ENCODE data around the gene GFI1.
"Not testable (repeated sequence)": the region's sequence is repeated elsewhere in the genome, so short reads cannot be mapped to it uniquely, and the experiment has no call there.

Gene GFI1

DNA sequence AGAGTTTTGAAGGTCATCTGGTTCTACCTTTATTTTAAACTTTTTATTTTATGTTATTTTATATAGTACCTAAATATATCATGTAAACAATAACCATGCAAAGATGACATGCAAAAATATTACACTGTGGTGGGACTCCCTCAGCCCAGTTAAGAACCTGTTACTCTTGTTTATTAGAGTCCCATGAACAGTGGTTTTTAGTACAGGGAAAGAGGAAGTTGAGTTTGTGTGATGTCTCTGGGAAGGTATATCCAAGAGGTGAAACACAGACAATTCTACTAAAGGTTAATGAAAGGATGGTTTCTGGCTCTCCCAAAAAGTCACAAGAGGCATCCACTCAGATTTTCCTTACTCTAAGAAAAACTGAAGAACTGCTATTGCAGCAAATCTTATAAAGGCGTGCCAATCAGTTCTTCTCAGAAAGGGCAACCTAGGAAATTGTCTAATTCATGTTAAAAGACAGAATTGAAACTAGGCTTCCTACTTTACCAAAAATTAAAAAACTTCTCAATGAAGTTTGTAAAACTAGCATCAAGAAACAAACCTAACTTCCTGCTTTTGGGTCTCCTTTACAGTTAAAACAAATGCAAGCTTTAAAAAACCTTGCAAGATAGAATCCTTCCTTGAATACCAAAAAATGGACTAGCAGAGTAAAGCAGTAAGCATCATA, 19.9 kb downstream of the GFI1 start:
- no peak overlapping the region for H3K4me3 ChIP-seq (ENCODE audit: low read depth, low read length)

DNA sequence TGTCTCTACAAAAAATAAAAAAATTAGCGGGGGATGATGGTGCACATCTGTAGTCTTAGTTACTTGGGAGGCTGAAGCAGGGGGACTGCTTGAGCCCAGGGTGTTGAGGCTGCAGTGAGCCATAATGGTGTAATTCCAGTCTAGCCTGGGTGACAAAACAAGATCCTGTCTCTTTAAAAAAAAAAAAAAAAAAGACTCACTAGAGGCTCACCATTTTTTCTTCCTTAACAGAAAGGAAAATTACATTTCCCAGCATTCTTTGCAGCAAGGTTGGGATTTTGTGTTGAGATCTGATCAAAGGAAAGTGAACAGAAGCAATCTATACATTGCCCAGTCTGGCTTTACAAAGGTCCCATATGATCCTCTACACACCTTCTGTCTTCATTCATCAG, 21.5 kb downstream of the GFI1 start:
- H3K4me3 ChIP-seq (ENCODE audit: low read depth, low read length), result no peak overlapping the region

DNA sequence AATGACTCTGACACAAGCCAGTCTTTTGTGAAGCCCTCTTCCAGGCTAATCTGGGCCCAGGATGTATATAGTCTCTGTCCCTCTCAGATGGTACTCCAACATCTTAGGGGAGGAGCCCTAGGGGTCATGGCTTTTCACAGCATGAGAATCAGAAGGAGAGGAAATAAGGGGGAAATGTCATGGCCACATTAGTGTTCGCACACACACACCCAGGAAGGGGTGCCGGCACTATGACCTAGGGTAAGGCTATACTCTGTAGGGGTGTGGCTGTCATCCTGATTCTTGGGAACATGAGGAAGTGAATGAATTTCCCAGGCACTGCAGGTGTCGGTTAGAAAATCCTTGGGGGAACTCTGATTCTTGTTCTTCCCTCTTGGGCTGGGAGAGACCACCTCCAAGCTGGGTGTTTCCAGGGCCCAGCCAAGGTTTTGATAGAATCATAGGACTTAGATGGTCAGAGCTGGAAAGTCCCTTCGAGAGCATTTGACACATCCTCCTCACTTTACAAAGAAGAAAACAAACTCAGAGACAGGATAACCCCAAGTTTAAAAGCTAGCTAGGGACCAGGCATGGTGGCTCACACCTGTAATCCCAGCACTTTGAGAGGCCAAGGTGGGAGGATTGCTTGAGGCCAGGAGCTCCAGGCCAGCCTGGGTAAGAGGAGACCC, 22.0 kb downstream of the GFI1 start:
- H3K4me3 ChIP-seq (ENCODE audit: low read depth, low read length), result no peak overlapping the region

DNA sequence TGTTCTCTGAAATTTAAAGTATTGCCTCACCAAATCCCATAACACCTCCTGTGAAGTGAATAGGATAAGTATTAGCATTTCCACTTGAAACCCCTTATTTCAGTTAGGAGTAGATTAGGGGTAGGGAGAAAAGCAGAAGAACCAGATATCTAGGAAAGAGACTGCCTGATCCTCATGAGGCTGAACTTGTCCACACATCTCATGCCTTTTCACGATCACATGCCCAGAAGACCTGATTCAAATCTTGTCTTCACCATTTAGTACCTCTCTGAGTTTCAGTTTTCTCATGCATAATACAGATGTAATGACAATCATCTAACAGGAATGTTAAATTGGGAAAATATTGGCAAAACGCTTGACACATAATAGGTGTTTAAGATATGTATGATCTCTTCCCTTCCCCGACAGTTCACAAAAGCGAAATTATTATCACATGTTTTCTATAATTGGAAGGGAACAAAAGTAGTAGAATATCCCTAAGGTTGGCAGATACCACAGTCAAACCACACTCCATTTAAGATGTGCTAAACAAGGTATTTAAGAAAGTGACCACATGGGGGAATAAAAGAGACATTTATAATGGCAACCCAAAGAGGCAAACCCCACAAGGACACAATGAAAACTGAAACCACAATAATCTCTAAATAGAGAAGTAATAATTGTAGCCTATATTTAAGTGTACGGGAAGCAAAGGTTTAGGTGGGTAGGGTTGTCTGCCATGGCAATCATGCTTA, 25.2 kb downstream of the GFI1 start:
- H3K4me3 ChIP-seq (ENCODE audit: low read depth, low read length), result no peak overlapping the region

DNA sequence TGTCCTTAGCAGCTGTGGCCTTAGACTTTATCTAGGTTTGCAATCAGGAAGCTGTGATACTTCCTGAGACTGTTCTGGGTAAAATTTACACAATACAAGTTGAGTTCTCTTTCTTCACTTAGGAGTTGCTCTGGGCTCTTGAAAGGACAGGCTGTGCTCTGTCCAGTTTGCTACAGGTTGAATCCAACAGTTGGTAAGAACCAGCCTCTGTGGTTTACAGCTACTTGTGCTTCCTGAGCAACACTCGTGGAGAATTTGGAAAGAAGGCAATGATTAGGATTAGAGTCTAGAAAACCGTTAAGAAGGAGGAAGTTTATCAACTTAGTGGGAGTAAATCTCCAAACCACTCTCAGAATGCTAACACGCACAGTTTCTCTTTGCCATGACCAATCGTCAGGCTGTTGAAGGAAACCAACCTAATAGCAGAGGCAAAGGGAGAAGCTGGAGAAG, 26.8 kb downstream of the GFI1 start:
- H3K4me3 ChIP-seq (ENCODE audit: low read depth, low read length), result no peak overlapping the region

DNA sequence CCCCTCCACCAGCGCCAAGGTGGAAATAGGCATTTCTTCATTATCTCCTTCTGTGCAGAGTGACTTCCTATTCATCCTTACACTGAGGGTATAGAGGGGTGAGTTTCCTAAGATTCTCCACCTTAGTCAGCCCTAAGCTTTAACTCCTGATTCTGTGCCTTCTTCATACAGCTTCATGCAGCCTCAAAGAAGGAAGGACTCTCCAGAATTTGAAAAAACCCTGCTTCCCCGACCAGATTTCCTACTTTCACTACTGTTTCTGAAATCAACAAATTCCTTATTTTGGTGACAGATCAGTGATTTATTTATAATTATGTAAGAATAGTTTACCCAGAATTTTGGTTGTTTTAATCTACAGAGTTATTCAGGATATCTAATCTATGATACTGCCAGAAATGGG, 28.6 kb downstream of the GFI1 start:
- H3K4me3 ChIP-seq (ENCODE audit: low read depth, low read length), result no peak overlapping the region

DNA sequence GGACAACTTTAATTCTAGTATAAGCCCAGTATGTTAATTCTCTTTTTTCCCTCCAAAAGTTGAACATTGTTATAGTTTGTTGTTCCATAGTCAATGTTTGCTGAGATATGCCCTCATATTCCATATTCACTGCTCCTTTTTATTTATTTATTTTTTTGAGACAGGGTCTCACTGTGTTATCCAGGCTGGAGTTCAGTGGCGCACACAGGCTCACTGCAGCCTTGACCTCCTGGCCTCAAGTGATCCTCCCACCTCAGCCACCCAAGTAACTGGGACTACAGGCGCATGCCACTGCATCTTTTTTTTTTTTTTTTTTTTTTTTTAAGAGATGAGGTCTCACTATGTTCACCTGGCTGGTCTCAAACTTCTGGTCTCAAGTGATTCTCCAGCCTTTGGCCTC, 38.7 kb downstream of the GFI1 start:
- no peak overlapping the region for H3K4me3 ChIP-seq (ENCODE audit: low read depth, low read length)

DNA sequence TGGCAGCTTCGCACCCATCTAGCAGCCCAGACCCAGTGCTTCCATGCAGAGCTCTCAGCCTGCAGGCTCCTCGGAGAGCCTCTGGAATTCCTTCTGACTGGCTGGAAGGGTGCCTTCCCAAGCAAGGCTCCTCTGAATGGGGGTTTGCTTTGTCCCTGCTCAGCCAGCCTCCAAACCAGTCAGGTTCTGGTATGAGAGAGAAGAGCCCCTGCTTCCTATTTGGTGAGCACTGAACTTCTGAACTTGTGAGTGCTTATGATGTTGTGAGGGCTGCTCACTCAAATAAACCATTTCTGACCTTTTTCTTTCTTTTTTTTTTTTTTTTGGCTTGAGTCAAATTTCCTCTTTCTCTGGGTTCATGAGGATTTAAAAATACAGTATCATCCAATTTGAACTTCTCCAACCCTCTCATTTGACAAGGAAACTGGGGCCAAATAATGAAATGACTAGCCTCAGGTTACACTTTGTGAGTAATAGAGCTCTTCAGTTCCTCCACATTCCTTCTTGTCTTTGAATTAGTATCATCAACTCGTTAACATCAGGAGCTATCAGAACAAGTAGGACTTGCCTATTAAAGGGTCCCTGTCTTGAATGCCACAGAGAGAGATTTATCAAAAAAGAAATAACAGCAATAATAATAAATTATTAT, 39.6 kb downstream of the GFI1 start:
- no peak overlapping the region for H3K4me3 ChIP-seq (ENCODE audit: low read depth, low read length)

DNA sequence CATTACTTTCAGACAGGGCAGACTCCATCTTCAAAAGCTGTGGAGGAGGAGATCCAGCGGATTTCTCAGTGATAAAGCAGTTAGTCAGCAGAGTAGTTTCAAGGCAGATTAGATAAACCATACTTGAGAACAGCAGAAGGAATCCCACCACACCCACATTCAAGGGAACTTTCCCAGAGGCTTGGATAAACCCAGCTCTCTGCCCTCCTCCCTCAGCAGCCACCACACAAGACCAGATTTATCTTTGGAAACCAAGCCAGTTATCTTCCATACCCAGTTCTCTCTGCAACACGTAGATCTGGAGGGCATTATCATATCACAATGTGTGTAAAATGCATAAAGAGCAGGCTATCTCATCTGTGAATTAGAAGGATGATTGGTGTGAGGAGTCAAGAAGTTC, 40.2 kb downstream of the GFI1 start:
- H3K4me3 ChIP-seq (ENCODE audit: low read depth, low read length), result no peak overlapping the region

DNA sequence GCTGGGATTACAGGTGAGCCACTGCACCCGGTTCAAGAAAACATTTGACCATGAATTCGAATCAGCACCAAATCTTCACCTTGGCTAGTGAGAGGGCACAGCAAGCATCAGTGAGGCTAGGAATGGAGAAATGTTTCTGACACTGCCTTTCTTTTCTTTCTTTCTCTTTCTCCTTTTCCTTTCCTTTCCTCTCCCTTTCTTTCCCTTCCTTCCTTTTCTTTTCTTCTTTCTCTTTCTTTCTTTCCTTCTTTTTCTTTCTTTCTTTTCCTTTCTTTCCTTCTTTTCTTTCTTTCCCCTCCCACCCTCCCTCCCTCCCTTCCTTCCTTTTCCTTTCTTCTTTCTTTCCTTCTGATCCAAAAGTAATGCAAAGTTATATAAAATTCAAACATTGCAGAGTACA, 40.9 kb downstream of the GFI1 start:
- no peak overlapping the region for H3K4me3 ChIP-seq (ENCODE audit: low read depth, low read length)

DNA sequence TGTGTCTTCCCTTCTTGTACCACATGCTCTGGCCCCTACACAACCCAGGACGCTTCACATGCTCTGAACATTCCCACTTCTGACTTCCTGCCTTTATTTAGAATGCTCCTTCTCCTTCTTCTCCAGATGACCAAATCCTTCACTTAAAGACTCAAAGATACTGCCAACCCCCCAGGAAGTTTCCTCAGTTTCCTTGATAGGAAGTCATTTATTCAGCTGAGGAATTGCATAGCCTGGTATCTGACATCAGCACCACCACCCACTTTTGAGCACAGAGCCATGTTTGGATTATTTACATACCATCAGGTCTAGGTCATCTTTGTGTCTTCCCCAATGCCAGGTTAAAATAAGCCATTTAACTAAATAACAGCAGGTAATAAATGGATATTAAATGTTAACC, 42.4 kb downstream of the GFI1 start:
- no peak overlapping the region for H3K4me3 ChIP-seq (ENCODE audit: low read depth, low read length)

DNA sequence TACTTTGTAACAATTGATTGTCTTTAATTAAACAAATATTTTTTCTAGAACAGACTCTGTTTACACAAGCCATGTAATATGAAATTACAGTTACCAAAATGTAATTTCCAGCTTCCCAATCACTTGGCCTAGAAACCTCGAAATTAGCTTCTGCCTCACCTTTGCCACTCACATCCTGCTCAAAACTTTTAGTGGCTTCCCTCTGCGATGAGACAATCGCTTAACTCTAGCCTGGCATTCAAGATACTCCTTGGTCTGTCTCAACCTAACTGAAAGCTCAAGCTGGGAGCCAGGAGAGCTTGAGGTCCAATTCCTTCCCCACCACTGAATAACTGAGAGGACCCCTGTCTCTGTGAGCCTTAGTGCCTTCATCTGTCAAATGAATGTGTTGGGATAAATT, 42.8 kb downstream of the GFI1 start:
- H3K4me3 ChIP-seq (ENCODE audit: low read depth, low read length), result no peak overlapping the region

DNA sequence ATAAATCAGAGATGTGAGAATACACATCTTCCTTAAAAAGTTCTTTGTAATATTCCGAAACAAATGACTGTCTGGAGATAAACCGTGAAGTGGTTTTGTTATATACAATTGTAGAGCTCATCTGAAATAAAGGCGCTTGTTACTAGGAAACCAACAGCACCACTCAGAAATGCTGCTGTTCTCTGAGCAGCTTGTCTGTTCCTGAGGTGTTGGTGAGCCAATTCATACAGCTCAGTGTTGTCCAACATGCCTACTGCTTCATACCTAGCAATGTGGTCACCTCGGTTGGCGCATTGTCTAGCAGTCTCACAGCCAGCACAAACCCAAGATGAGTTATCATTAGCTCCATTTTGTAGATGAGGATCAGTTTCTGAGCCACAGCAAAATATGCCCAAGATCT, 44.4 kb downstream of the GFI1 start:
- H3K4me3 ChIP-seq (ENCODE audit: low read depth, low read length), result no peak overlapping the region

DNA sequence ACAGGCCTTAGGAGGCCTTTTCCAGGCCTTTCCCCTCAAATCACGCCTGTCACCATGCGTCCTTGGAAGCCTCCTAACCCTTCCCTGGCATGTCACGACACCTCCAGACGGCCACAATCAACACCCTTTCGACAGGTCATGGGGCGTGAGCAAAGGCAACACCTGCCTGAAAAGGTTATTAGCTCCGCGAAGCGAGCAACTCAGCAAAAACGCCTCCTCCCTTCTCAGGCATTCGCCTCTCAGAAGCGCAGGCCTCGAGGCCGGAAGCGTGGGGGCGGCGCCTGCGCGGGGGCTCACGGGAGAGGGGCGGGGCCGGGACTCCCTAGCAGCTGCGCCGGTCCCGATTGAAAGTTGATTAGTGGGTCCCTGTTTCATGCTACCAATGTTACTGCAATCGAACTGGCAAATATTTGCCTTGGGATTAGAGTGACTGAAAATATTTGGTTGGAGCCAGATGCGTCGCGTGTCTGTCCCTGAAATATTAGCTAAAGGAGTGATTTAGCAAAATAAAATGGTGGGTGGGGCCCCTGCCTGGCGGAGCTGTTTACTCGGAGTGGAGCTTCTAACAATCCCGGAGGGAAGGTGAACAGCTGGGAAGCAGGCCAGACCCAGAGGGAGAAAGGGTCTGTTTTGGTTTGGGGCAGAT, 44.9 kb downstream of the GFI1 start:
- H3K4me3 ChIP-seq (ENCODE audit: low read depth, low read length), result no peak overlapping the region

DNA sequence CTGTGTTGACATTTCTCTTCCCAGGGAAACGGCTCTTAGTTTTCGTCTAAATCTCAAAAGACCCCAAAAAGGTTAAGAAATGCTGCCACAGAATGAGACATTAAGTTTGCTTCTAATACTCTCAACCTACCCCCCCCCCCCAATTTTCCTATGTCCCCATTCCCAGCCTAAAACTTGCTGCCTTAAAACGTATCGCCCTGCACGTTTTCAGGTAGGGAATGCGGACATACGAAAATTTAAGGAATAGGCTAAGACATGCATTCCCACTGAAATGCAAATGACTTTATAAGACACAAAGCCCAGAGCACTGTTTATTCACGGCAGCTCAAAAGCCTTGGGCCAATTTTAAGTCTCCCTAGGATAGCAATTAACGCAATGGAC, 45.4 kb downstream of the GFI1 start:
- no peak overlapping the region for H3K4me3 ChIP-seq (ENCODE audit: low read depth, low read length)

DNA sequence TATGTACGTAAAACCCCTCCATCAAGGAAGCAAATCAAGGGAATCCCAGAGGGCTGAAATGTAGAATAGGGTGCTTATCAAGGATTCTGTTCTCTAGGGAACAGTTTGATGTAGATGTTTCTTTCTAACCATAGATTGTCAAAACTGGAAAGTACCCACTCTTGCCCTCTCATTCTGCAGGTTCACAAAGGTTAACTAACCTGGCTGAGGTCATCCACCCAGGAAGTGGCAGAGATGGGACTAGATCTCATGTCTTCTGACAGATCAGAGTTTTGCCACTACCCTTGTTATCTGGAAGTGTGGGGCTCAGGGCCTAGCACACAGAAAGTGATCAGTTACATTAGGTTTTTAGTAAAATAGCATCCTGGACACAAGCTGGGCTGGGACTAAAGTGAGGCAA, 47.4 kb downstream of the GFI1 start:
- no peak overlapping the region for H3K4me3 ChIP-seq (ENCODE audit: low read depth, low read length)

DNA sequence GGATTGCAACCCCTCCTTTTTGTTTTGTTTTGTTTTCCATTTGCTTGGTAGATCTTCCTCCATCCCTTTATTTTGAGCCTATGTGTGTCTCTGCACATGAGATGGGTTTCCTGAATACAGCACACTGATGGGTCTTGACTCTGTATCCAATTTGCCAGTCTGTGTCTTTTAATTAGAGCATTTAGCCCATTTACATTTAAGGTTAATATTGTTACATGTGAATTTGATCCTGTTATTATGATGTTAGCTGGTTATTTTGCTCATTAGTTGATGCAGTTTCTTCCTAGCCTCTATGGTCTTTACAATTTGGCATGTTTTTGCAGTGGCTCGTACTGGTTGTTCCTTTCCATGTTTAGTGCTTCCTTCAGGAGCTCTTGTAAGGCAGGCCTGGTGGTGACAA, 52.2 kb downstream of the GFI1 start:
- not testable (repeated sequence) for H3K4me3 ChIP-seq (ENCODE audit: low read depth, low read length)

DNA sequence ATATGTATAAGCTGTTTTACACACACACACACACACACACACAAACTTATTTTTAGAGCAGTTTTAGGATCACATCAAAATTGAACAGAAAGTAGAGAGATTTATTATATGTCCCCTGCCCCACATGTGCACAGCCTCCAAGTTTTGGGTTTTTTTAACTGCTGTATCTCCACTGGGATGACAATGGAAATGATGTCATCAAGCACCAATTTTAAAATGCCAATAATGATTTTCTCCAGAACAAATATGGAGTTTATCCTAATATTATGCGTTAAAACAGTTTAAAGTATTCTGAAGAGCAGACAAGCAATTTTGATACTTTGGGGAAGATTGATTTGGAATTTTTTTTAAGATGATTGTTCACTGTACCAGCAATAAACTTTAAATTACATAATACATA, 56.7 kb downstream of the GFI1 start:
- no peak overlapping the region for H3K4me3 ChIP-seq (ENCODE audit: low read depth, low read length)

DNA sequence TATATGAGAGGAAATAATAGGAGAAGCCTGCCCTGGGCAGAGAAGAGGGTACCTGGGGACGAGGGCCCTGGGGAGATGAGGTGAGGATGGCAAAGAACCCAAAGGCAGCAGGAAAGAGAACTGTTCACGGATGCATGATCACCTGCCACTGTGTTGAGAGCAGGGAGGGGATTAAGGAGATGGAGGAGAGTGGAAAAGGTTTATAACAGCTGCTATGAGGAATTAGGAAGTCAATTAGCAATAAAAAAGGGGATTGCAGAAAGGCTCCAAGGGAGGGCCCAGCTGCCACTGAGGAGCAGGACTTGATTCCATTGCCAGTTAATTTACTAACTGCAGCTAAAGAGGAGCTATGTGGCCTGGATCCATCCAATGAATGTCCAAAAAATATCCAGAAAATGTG, 61.1 kb downstream of the GFI1 start:
- H3K4me3 ChIP-seq (ENCODE audit: low read depth, low read length), result no peak overlapping the region

Data from iPS-11a (cell line).